MCF 10A (cell line): ENCODE measurements around the gene RBMX2. TPM values are rescaled to one million over a fixed set of nuclear protein-coding genes. Genes with fewer than 3 reads are reported as not detected.

Experiments used
- BruUV-seq: library from RNA; stranded (reverse); fragments of 400-500 nt; replicated peaks from 2 replicates; lab custom pipeline; 2021; lab: Mats Ljungman, UMichigan
- CTCF ChIA-PET: fragments of 300-600 bp; sonication (Branson Sonifier 250); formaldehyde crosslinking; extraction: SDS; loops from one replicate; lab custom pipeline; 2021; ENCODE audit warnings: antibody characterized with exemption, inconsistent platforms; lab: Yijun Ruan, JAX
- POLR2A ChIA-PET: fragments of 300-600, 350-650 bp; sonication (Branson Sonifier 250); formaldehyde crosslinking; extraction: SDS; loops from one replicate; lab custom pipeline; 2020; ENCODE audit warnings: antibody characterized with exemption, inconsistent platforms; lab: Yijun Ruan, JAX
- DNase-seq: peaks from one replicate; pipeline ENCODE4 v3.0.0-alpha.2; 2018; ENCODE audit not compliant: unreplicated experiment
- H3K27ac Mint-ChIP-seq: one replicate; pipeline ENCODE4 v1.8.0; 2022; ENCODE audit warnings: mild to moderate bottlenecking, low read depth, mixed read lengths; ENCODE audit not compliant: unreplicated experiment
- H3K27me3 Mint-ChIP-seq: one replicate; pipeline ENCODE4 v1.8.0; 2022; ENCODE audit warnings: mixed read lengths; ENCODE audit not compliant: insufficient read depth, unreplicated experiment
- H3K36me3 Mint-ChIP-seq: one replicate; pipeline ENCODE4 v1.8.0; 2022; ENCODE audit warnings: mild to moderate bottlenecking, moderate library complexity, mixed read lengths; ENCODE audit not compliant: insufficient read depth, unreplicated experiment
- H3K4me1 Mint-ChIP-seq: one replicate; pipeline ENCODE4 v1.8.0; 2022; ENCODE audit warnings: mixed read lengths; ENCODE audit not compliant: insufficient read depth, unreplicated experiment
- H3K4me3 Mint-ChIP-seq: one replicate; pipeline ENCODE4 v1.8.0; 2022; ENCODE audit warnings: mild to moderate bottlenecking, moderate library complexity, mixed read lengths; ENCODE audit not compliant: unreplicated experiment
- H3K9me3 Mint-ChIP-seq: one replicate; pipeline ENCODE4 v1.8.0; 2022; ENCODE audit warnings: mixed read lengths; ENCODE audit not compliant: unreplicated experiment
- intact Hi-C: fragments of 100-400 bp; cut with micrococcal nuclease; formaldehyde crosslinking; loops from 2 replicates; pipeline ENCODE4 v1.14.1; 2022
- total RNA-seq: library from RNA; stranded (reverse); gene quantifications from 2 replicates; pipeline ENCODE4 v1.2.3, GENCODE V29; 2022
- TF ChIP-seq, protein P1 (sequence below): fragments of 200-600 bp; IDR thresholded peaks from one replicate; pipeline ENCODE4 v1.8.0; 2022; ENCODE audit warnings: antibody characterized with exemption, mild to moderate bottlenecking; ENCODE audit not compliant: unreplicated experiment

The RBMX2 gene
- total RNA-seq, 1 experiment from 2014 or later = 31.2 TPM

DNA sequence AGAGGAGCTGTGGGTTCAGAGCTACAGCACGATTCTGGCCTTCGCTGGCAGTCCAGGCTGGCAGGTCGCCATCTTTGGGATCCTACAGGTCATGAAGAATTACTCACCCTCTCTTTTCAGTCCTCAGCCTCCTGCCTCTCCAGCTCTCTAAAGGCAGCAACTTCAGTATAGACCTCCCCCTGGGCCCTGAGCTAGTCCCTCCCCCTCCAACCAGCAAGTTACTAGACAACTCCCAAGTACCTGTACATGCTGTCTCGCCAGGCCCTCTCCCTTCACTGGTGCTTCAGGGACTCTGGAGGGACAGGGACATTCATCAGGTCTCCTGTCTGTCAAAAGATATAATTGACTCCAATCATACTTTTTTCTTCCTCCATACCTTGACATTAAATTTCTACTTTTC lies 16.3 kb upstream of the RBMX2 start, which contains the start of gene GPR119:
TSS of gene GPR119 (minus strand) at position 155 of the 400 bp plus-strand sequence. CDS start 227 bp downstream, outside the sequence.
- no peak within 1 kb of the TSS for H3K4me3 Mint-ChIP-seq
- TF ChIP-seq, protein P1, sequence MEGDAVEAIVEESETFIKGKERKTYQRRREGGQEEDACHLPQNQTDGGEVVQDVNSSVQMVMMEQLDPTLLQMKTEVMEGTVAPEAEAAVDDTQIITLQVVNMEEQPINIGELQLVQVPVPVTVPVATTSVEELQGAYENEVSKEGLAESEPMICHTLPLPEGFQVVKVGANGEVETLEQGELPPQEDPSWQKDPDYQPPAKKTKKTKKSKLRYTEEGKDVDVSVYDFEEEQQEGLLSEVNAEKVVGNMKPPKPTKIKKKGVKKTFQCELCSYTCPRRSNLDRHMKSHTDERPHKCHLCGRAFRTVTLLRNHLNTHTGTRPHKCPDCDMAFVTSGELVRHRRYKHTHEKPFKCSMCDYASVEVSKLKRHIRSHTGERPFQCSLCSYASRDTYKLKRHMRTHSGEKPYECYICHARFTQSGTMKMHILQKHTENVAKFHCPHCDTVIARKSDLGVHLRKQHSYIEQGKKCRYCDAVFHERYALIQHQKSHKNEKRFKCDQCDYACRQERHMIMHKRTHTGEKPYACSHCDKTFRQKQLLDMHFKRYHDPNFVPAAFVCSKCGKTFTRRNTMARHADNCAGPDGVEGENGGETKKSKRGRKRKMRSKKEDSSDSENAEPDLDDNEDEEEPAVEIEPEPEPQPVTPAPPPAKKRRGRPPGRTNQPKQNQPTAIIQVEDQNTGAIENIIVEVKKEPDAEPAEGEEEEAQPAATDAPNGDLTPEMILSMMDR = no peak
- BruUV-seq = no TSS peak
- H3K27me3 Mint-ChIP-seq = peaks cover 47% of the 10 kb centered on the region
- ChIA-PET POLR2A (interaction anchor here (0.8 kb wide), 1 partner anchor 16 kb away, joined by 3 read pairs; no protein-coding TSS in a partner anchor), CTCF (interaction anchor here (0.6 to 2.0 kb wide), 2 partner anchors 9 to 1117 kb away, joined by 3 to 7 read pairs; no protein-coding TSS in a partner anchor)
- H3K9me3 Mint-ChIP-seq = no peaks in the 10 kb centered on the region
- no peak for DNase-seq
- no peak within 1 kb of the TSS for H3K27ac Mint-ChIP-seq
- no peaks in the 10 kb centered on the region for H3K36me3 Mint-ChIP-seq
- H3K4me1 Mint-ChIP-seq = no peaks in the 10 kb centered on the region
- intact Hi-C loops = no loop called here

DNA sequence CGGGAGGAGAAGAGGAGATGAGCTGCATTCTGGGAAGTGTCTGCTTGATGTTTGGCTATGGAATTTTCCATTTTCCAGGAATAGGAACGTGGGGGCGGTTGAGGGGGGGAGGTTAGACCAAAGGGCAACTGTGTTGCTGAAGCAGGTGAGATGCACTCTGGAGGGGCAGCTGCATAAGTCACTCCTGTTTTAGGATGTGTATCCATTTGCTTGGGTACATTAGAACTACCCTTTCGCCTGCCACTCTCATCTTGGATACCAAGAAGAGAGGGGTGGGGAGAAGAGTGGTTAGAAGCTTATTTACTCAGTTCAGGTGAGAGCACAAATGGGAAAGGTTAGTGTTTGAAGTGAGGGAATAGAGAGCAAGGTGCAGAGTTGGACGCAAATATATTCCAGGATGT lies 15.4 kb upstream of the RBMX2 start:
- peaks cover 47% of the 10 kb centered on the region for H3K27me3 Mint-ChIP-seq

GRCh38 chrX:130393451-130394074 lies 8.2 kb upstream of the RBMX2 start:
- ChIA-PET POLR2A (interaction anchor here (0.5 kb wide), 1 partner anchor 291 kb away, joined by 3 read pairs; no protein-coding TSS in a partner anchor), CTCF (interaction anchor here (0.6 to 5.4 kb wide), 21 partner anchors 9 to 836 kb away, joined by 3 to 126 read pairs (median 4); partner anchors contain the start of gene GPR119)
- no peaks in the 10 kb centered on the region for H3K4me1 Mint-ChIP-seq
- H3K27me3 Mint-ChIP-seq = peaks cover 45% of the 10 kb centered on the region
- TF ChIP-seq, protein P1 = peak; percentile 82
- intact Hi-C loops = loop anchor here (1.0 kb wide), 1 partner anchor 524 kb away; no protein-coding TSS in a partner anchor
- peak; percentile 63 for DNase-seq
- no peak overlapping the region for H3K27ac Mint-ChIP-seq
- no TSS peak for BruUV-seq
- no peaks in the 10 kb centered on the region for H3K36me3 Mint-ChIP-seq
- H3K9me3 Mint-ChIP-seq = no peaks in the 10 kb centered on the region
- no peak overlapping the region for H3K4me3 Mint-ChIP-seq

More for the DNA sequence above, 15.4 kb upstream of the RBMX2 start:
- ChIA-PET POLR2A (interaction anchor here (0.8 kb wide), 1 partner anchor 15 kb away, joined by 3 read pairs; no protein-coding TSS in a partner anchor), CTCF (interaction anchor here (0.6 to 0.9 kb wide), 2 partner anchors 156 to 750 kb away, joined by 3 read pairs; no protein-coding TSS in a partner anchor)
- TF ChIP-seq, protein P1 = no peak
- Mint-ChIP-seq H3K4me1 (no peaks in the 10 kb centered on the region), H3K36me3 (no peaks in the 10 kb centered on the region), H3K27ac (no peak overlapping the region), H3K9me3 (no peaks in the 10 kb centered on the region), H3K4me3 (no peak overlapping the region)
- intact Hi-C loops = no loop called here
- no peak for DNase-seq
- BruUV-seq = no TSS peak

DNA sequence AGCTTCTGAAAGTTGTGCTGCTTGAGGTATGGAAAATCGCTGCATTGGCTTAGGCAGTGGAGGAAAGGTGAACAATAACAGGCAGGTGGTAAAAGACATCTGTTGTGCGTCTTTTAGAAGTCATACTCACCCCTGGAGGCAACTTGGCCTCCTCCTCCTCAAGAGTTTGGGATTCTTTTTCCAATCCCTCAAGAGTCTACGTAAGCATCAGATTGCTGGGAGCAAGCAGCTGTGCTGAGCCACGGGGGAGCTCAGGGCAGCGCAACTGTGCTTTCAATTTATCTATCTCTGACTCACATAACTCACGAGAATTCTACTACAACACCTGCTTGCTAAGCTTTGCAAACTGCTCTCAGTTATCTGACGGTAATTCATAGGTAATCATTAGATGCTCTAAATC lies 6.4 kb upstream of the RBMX2 start:
- Mint-ChIP-seq H3K9me3 (no peaks in the 10 kb centered on the region), H3K4me1 (no peaks in the 10 kb centered on the region), H3K27ac (no peak overlapping the region), H3K4me3 (no peak overlapping the region), H3K36me3 (no peaks in the 10 kb centered on the region), H3K27me3 (peaks cover 61% of the 10 kb centered on the region)
- intact Hi-C loops = no loop called here
- no TSS peak for BruUV-seq
- no peak for DNase-seq
- POLR2A ChIA-PET = interaction anchor here (0.6 kb wide), 1 partner anchor 144 kb away, joined by 3 read pairs; no protein-coding TSS in a partner anchor
- CTCF ChIA-PET = interaction anchor here (0.6 to 5.4 kb wide), 5 partner anchors 12 to 1458 kb away, joined by 3 to 126 read pairs (median 3); no protein-coding TSS in a partner anchor
- TF ChIP-seq, protein P1 = no peak
